Ovary (tissue), 3 donors: Measurements from ENCODE around the gene HERC3.

Experiments used
- CTCF ChIP-seq, 3 donors: fragments of 450-650 bp in 2 of 3; fragments of 200-600 bp in 1 of 3; IDR thresholded peaks; one replicate each; pipeline versions ENCODE4 v1.5.1 to v1.8.0; 2016 to 2022; ENCODE audit warnings: antibody characterized with exemption in 3 of 3, mild to moderate bottlenecking in 1 of 3
- POLR2A ChIP-seq: fragments of 450-650 bp; IDR thresholded peaks from one replicate; pipeline ENCODE4 v1.6.1; 2017; ENCODE audit warnings: antibody characterized with exemption, mild to moderate bottlenecking, moderate library complexity
- donor health status: DM: no; HTN: no; CAD: no.

GRCh38 chr4:88752076-88752463, 159.8 kb downstream of the HERC3 start:
- TF ChIP-seq CTCF (IDR thresholded peaks at IDR 0.05) (no peak), POLR2A (no peak)
